ENCODE data around the gene MGA. TPM values are rescaled to one million over a fixed set of nuclear protein-coding genes. Genes with fewer than 3 reads are reported as not detected.
"Not testable (repeated sequence)": the region's sequence is repeated elsewhere in the genome, so short reads cannot be mapped to it uniquely, and the experiment has no call there.

The MGA gene
- total RNA-seq, 4 donors from 2014 or later, result 25.3 to 39.4 (median 31.5) TPM

GRCh38 chr15:41727143-41727542 is 66.9 kb downstream of the MGA start:
- no peak overlapping the region for H3K4me3 ChIP-seq
- TF ChIP-seq EP300 (IDR thresholded peaks at IDR 0.05), result no peak
- TF ChIP-seq POLR2A (IDR thresholded peaks at IDR 0.05; ENCODE audit: low read depth), result no peak
- TF ChIP-seq POLR2AphosphoS5 (IDR thresholded peaks at IDR 0.05), result no peak
- no peak for TF ChIP-seq CTCF (IDR thresholded peaks at IDR 0.05)
- no peaks in the 10 kb centered on the region for H3K27me3 ChIP-seq
- no peaks in the 10 kb centered on the region for H3K9me3 ChIP-seq
- H3K4me1 ChIP-seq, result no peaks in the 10 kb centered on the region
- peaks cover 14 to 38% (median 23%) of the 10 kb centered on the region in 4 donors for H3K36me3 ChIP-seq
- intact Hi-C loops (cut with DNase I), result no loop called here
- WGBS, result 100% methylated on average over 3 of the region's 3 CpGs
- DNase-seq (ENCODE audit: extremely low spot score), result no peak
- no peak overlapping the region for H3K27ac ChIP-seq (replicated peaks in 1 of 4)

DNA sequence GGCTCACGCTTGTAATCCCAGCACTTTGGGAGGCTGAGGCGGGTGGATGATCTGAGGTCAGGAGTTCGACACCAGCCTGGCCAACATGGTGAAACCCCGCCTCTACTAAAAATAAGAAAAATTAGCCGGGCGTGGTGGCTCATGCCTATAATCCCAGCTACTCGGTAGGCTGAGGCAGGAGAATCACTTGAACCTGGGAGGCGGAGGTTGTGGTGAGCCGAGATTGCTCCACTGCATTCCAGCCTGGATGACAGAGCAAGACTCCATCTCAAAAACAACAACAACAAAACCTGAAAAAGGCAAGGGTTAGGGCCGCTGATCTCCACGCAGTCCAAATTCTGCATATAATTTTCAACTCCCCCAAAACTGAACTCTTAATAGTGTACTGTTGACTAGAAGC is 67.9 kb downstream of the MGA start:
- 93% methylated on average over 11 of the region's 11 CpGs for WGBS
- DNase-seq (ENCODE audit: extremely low spot score); H3K4me1 ChIP-seq; H3K27me3 ChIP-seq; H3K27ac ChIP-seq (replicated peaks in 1 of 4); H3K4me3 ChIP-seq; H3K9me3 ChIP-seq; intact Hi-C loops (cut with DNase I): not testable (repeated sequence)
- H3K36me3 ChIP-seq, result peaks cover 14 to 47% (median 23%) of the 10 kb centered on the region in 4 donors

DNA sequence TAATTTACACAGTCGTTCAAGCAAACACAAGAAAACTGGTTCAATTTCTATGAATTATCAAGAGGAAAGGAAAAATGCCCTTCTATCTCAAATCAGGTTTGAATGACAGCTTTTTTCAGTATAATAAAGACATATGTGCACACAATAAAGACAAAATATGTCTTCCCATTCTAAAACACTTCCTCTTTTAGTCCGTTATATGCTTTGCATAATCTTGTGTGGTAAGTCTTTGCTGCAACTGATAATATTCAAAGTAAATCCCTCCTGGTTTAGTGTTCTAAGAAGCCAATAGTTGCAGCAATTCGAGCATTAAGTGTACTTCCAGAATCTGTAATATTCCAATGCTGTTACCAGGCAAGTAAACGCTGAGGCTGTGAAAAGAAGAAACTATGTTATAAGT is 70.3 kb downstream of the MGA start:
- intact Hi-C loops (cut with DNase I), result no loop called here
- WGBS, result 82% methylated on average over 4 of the region's 4 CpGs
- TF ChIP-seq CTCF (IDR thresholded peaks at IDR 0.05), result no peak
- no peak for TF ChIP-seq POLR2A (IDR thresholded peaks at IDR 0.05; ENCODE audit: low read depth)
- no peak for TF ChIP-seq POLR2AphosphoS5 (IDR thresholded peaks at IDR 0.05)
- no peak for TF ChIP-seq EP300 (IDR thresholded peaks at IDR 0.05)
- no peaks in the 10 kb centered on the region for H3K4me1 ChIP-seq
- DNase-seq (ENCODE audit: extremely low spot score), result no peak
- peaks cover 14 to 71% (median 39%) of the 10 kb centered on the region in 4 donors for H3K36me3 ChIP-seq
- no peak overlapping the region for H3K27ac ChIP-seq (replicated peaks in 1 of 4)
- H3K27me3 ChIP-seq, result no peaks in the 10 kb centered on the region
- H3K9me3 ChIP-seq, result no peaks in the 10 kb centered on the region
- H3K4me3 ChIP-seq, result no peak overlapping the region

DNA sequence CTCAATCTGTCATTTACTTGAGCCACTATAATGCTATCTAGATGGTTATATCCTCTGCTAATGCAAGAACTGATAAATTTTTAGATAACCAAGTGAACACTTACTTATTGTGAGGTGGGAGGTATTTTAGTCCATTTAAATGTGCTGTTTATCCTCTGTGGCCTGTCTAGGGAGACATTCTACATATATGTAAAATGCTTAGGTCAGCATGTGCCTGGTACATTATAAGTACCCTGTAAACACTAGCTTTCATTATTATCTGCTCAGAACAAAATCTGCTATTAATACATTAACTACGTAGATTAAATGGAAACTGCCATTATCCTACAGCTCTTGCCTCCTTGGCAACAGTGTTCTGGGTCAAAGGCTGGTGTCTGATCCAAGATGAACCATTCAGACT is 72.3 kb downstream of the MGA start:
- no peak for DNase-seq (ENCODE audit: extremely low spot score)
- Histone ChIP-seq H3K27ac (replicated peaks in 1 of 4) (no peak overlapping the region), H3K27me3 (no peaks in the 10 kb centered on the region), H3K4me1 (no peaks in the 10 kb centered on the region), H3K9me3 (no peaks in the 10 kb centered on the region), H3K36me3 (peaks cover 26 to 89% (median 57%) of the 10 kb centered on the region in 4 donors), H3K4me3 (no peak overlapping the region)
- 100% methylated on average over 1 of the region's 1 CpG for WGBS
- TF ChIP-seq POLR2AphosphoS5 (IDR thresholded peaks at IDR 0.05), result no peak
- TF ChIP-seq CTCF (IDR thresholded peaks at IDR 0.05), result no peak
- TF ChIP-seq POLR2A (IDR thresholded peaks at IDR 0.05; ENCODE audit: low read depth), result no peak
- TF ChIP-seq EP300 (IDR thresholded peaks at IDR 0.05), result no peak
- intact Hi-C loops (cut with DNase I), result no loop called here

DNA sequence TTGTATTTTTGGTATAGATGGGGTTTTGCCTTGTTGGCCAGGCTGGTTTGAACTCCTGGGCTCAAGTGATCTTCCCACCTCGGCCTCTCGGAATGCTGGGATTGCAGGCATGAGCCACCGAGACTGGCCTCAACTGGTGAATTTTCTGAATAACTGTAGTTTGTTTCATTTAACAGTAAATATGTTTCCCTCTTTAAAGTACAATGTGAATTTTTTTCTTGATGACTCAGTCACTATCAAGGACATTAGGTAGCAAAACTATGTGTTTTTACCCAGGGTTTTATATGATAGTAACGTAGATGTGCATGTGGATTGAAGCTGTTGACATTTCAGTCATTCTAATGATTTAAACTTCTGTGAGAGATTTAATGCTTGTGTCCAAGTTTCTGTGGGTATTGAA is 73.9 kb downstream of the MGA start:
- Histone ChIP-seq H3K4me3 (no peak overlapping the region), H3K36me3 (peaks cover 26 to 89% (median 66%) of the 10 kb centered on the region in 4 donors), H3K9me3 (no peaks in the 10 kb centered on the region), H3K27ac (replicated peaks in 1 of 4) (no peak overlapping the region), H3K4me1 (no peaks in the 10 kb centered on the region), H3K27me3 (no peaks in the 10 kb centered on the region)
- 98% methylated on average over 4 of the region's 4 CpGs for WGBS
- DNase-seq (ENCODE audit: extremely low spot score), result no peak
- intact Hi-C loops (cut with DNase I), result no loop called here
- TF ChIP-seq CTCF (IDR thresholded peaks at IDR 0.05) (no peak), POLR2AphosphoS5 (IDR thresholded peaks at IDR 0.05) (no peak), EP300 (IDR thresholded peaks at IDR 0.05) (no peak), POLR2A (IDR thresholded peaks at IDR 0.05; ENCODE audit: low read depth) (no peak)

Data from esophagus muscularis mucosa (tissue), 4 donors.